ENCODE results near the gene FAM222A. TPM values are rescaled to one million over a fixed set of nuclear protein-coding genes. Genes with fewer than 3 reads are reported as not detected.

The FAM222A gene
- total and polyA plus RNA-seq, 2 of the 4 experiments (the other 2 are of a cell fraction): under 0.01 to 0.32 TPM

DNA sequence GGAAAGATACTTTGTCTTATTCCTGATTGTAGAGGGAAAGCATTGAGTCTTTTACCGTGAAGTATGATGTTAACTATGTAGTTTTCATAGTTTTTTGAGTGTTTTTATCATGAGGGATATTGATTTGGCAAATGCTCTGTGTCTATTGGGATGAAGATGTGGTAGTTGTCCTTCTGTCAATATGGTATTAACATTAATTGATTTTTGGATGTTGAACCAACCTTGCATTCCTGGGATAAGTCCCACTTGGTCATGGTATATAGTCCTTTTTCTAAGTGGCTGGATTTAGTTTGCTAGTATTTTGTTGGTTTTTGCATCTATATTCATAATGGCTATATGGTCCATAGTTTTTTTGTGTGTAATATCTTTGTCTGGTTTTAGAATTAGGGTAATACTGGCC is 42.8 kb downstream of the FAM222A start:
- Histone ChIP-seq H3K4me1 (ENCODE audit: control insufficient read depth, insufficient read depth, low read length) (no peaks in the 10 kb centered on the region), H4K8ac (ENCODE audit: low read depth in 2 of 2, low read length in 2 of 2) (no peak overlapping the region), H3K9ac (ENCODE audit: low read depth, low read length) (no peak overlapping the region), H3K36me3 (ENCODE audit: control insufficient read depth, insufficient read depth, low read length) (no peaks in the 10 kb centered on the region), H3K56ac (ENCODE audit: extremely low read depth, insufficient read depth, low read length) (no peak overlapping the region), H2AK5ac (ENCODE audit: low read depth, low read length) (no peak overlapping the region), H3K4me3 (ENCODE audit: insufficient read depth, low read depth, low read length) (no peak overlapping the region), H2BK5ac (ENCODE audit: low read depth, low read length, poor library complexity, severe bottlenecking) (no peak overlapping the region), H3K4ac (ENCODE audit: low read depth, low read length) (no peak overlapping the region), H3K27ac (ENCODE audit: insufficient read depth, low read length) (no peak overlapping the region), H2AFZ (replicated peaks; ENCODE audit: low read length, poor library complexity) (no peak overlapping the region), H3K23ac (ENCODE audit: low read depth, low read length) (no peak overlapping the region), H3K4me2 (ENCODE audit: low read depth, low read length) (no peak overlapping the region), H4K91ac (ENCODE audit: insufficient read depth, low read depth, low read length) (no peak overlapping the region), H3K79me1 (ENCODE audit: low read depth in 1 of 2, low read length in 2 of 2) (no peaks in the 10 kb centered on the region), H4K20me1 (ENCODE audit: insufficient read depth, low read length) (no peaks in the 10 kb centered on the region), H4K5ac (ENCODE audit: low read depth, low read length) (no peak overlapping the region), H2BK120ac (ENCODE audit: low read depth, low read length) (no peak overlapping the region), H2BK15ac (ENCODE audit: low read depth, low read length) (no peak overlapping the region), H3K27me3 (ENCODE audit: control insufficient read depth, insufficient read depth, low read length) (peaks cover 27% of the 10 kb centered on the region; the same call in 1 of the 2 replicates), H2AK9ac (replicated peaks; ENCODE audit: low read depth, low read length, poor library complexity) (no peak overlapping the region), H3K9me1 (ENCODE audit: insufficient read depth, low read length) (no peaks in the 10 kb centered on the region), H3K9me3 (ENCODE audit: control insufficient read depth, insufficient read depth, low read length) (no peaks in the 10 kb centered on the region; the same call in 1 of the 2 replicates), H3K18ac (ENCODE audit: low read depth, low read length) (no peak overlapping the region), H2BK20ac (ENCODE audit: low read depth, low read length) (no peak overlapping the region), H3K14ac (replicated peaks; ENCODE audit: low read depth, low read length) (no peak overlapping the region)
- ATAC-seq (ENCODE audit: low read depth) (no peak), DNase-seq (no peak)
- ChIA-PET POLR2A (ENCODE audit: unreplicated experiment) (no interaction called here), CTCF (no interaction called here)
- dilution Hi-C loops (cut with HindIII; ENCODE audit: low sequenced_read_pairs, unreplicated experiment): no loop called here
- intact Hi-C loops (cut with micrococcal nuclease): no loop called here
- in situ Hi-C loops (cut with MboI; ENCODE audit: low sequenced_read_pairs): no loop called here
- no TSS peak for BruUV-seq (replicated peaks)
- no CpG with 5 or more reads among the region's 1 CpG for WGBS, 2 experiments (ENCODE audit: extremely low coverage in 2 of 2, insufficient read length in 1 of 2)
- TF ChIP-seq, protein P1, sequence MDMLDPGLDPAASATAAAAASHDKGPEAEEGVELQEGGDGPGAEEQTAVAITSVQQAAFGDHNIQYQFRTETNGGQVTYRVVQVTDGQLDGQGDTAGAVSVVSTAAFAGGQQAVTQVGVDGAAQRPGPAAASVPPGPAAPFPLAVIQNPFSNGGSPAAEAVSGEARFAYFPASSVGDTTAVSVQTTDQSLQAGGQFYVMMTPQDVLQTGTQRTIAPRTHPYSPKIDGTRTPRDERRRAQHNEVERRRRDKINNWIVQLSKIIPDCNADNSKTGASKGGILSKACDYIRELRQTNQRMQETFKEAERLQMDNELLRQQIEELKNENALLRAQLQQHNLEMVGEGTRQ (IDR thresholded peaks at IDR 0.05; ENCODE audit: low read depth, low read length): no peak
- TF ChIP-seq, protein P2, sequence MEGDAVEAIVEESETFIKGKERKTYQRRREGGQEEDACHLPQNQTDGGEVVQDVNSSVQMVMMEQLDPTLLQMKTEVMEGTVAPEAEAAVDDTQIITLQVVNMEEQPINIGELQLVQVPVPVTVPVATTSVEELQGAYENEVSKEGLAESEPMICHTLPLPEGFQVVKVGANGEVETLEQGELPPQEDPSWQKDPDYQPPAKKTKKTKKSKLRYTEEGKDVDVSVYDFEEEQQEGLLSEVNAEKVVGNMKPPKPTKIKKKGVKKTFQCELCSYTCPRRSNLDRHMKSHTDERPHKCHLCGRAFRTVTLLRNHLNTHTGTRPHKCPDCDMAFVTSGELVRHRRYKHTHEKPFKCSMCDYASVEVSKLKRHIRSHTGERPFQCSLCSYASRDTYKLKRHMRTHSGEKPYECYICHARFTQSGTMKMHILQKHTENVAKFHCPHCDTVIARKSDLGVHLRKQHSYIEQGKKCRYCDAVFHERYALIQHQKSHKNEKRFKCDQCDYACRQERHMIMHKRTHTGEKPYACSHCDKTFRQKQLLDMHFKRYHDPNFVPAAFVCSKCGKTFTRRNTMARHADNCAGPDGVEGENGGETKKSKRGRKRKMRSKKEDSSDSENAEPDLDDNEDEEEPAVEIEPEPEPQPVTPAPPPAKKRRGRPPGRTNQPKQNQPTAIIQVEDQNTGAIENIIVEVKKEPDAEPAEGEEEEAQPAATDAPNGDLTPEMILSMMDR (conservative IDR thresholded peaks at IDR 0.05; ENCODE audit: low read depth, low read length): no peak
- TF ChIP-seq RAD21 (IDR thresholded peaks at IDR 0.05; ENCODE audit: low read length): no peak
- TF ChIP-seq CHD1 (IDR thresholded peaks at IDR 0.05; ENCODE audit: low read depth, low read length): no peak
- no peak for TF ChIP-seq MAZ (IDR thresholded peaks at IDR 0.05; ENCODE audit: borderline replicate concordance, low read depth, low read length)
- TF ChIP-seq MXI1 (IDR thresholded peaks at IDR 0.05; ENCODE audit: borderline replicate concordance, low read depth, low read length): no peak
- TF ChIP-seq RCOR1 (IDR thresholded peaks at IDR 0.05; ENCODE audit: insufficient replicate concordance, low read length): no peak
- TF ChIP-seq RFX5 (IDR thresholded peaks at IDR 0.05; ENCODE audit: low read depth, low read length): no peak
- TF ChIP-seq FOS (IDR thresholded peaks at IDR 0.05; ENCODE audit: low read depth, low read length): no peak
- no peak for TF ChIP-seq POLR2A (IDR thresholded peaks at IDR 0.05; ENCODE audit: low read depth, low read length)
- no peak for TF ChIP-seq BHLHE40 (IDR thresholded peaks at IDR 0.05; ENCODE audit: low read depth, low read length)
- TF ChIP-seq NFE2L2 (IDR thresholded peaks at IDR 0.05; ENCODE audit: low read depth, low read length): no peak
